Activated T-cell treated with anti-CD3 and anti-CD28 coated beads, Interleukin-2, amount 50 U/mL, for 24 hours (primary cell): Measurements from ENCODE around the gene IQUB.
"Not testable (repeated sequence)": the region's sequence is repeated elsewhere in the genome, so short reads cannot be mapped to it uniquely, and the experiment has no call there.

Experiments used
- DNase-seq: peaks from one replicate; pipeline ENCODE4 v3.0.0-alpha.2; 2020
- H3K27ac Mint-ChIP-seq: 2 replicates; pipeline ENCODE4 v1.8.0; 2020; ENCODE audit warnings: mild to moderate bottlenecking, mixed read lengths
- H3K27me3 Mint-ChIP-seq: 2 replicates; pipeline ENCODE4 v1.8.0; 2020; ENCODE audit warnings: mixed read lengths
- H3K36me3 Mint-ChIP-seq: 2 replicates; pipeline ENCODE4 v1.8.0; 2020; ENCODE audit warnings: low read depth, mixed read lengths
- H3K4me1 Mint-ChIP-seq: 2 replicates; pipeline ENCODE4 v1.8.0; 2020; ENCODE audit warnings: low read depth, mixed read lengths
- H3K4me3 Mint-ChIP-seq: 2 replicates; pipeline ENCODE4 v1.8.0; 2020; ENCODE audit warnings: mild to moderate bottlenecking, moderate library complexity, mixed read lengths
- H3K9me3 Mint-ChIP-seq: 2 replicates; pipeline ENCODE4 v1.8.0; 2020; ENCODE audit warnings: mixed read lengths

The IQUB gene

DNA sequence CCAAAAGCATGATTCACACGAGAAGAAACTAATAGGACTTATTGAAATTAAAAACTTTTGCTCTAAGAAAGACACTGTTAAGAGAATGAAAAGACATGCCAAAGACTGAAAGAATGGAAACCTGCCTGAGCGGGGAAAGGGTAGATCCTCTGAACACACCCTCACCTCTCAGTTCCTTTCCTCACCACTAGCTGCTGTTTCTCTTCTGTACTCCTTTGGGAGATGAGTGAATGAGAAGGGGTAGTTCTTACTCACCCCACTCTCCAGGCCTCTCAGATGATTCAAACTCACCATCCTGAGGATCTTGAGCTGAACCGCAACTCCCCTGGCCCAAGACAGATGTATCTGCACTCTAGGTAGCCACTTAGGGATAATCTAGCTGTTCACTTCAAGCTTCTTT lies 41.9 kb downstream of the IQUB start:
- no peak for DNase-seq
- Mint-ChIP-seq H3K27ac (no peak overlapping the region), H3K4me3 (no peak overlapping the region), H3K4me1 (peaks cover 2% of the 10 kb centered on the region), H3K9me3 (no peaks in the 10 kb centered on the region), H3K27me3 (peaks cover 11% of the 10 kb centered on the region), H3K36me3 (no peaks in the 10 kb centered on the region)

- no peak overlapping the region for H3K4me3 Mint-ChIP-seq
- H3K36me3 Mint-ChIP-seq, result no peaks in the 10 kb centered on the region
- no peak for DNase-seq
- peaks cover 24% of the 10 kb centered on the region for H3K27me3 Mint-ChIP-seq
- no peaks in the 10 kb centered on the region for H3K9me3 Mint-ChIP-seq
- H3K27ac Mint-ChIP-seq, result no peak overlapping the region
- no peaks in the 10 kb centered on the region for H3K4me1 Mint-ChIP-seq
Observed at GRCh38 chr7:123485721-123486120, 48.7 kb downstream of the IQUB start.

GRCh38 chr7:123485187-123485586 lies 49.2 kb downstream of the IQUB start:
- no peaks in the 10 kb centered on the region for H3K36me3 Mint-ChIP-seq
- H3K4me3 Mint-ChIP-seq, result no peak overlapping the region
- peaks cover 27% of the 10 kb centered on the region for H3K27me3 Mint-ChIP-seq
- no peaks in the 10 kb centered on the region for H3K9me3 Mint-ChIP-seq
- no peak overlapping the region for H3K27ac Mint-ChIP-seq
- no peaks in the 10 kb centered on the region for H3K4me1 Mint-ChIP-seq
- no peak for DNase-seq

GRCh38 chr7:123484199-123484598 lies 50.2 kb downstream of the IQUB start:
- Mint-ChIP-seq H3K9me3 (no peaks in the 10 kb centered on the region), H3K27ac (no peak overlapping the region), H3K36me3 (no peaks in the 10 kb centered on the region), H3K27me3 (peaks cover 27% of the 10 kb centered on the region), H3K4me1 (no peaks in the 10 kb centered on the region), H3K4me3 (no peak overlapping the region)
- no peak for DNase-seq

- Mint-ChIP-seq H3K27ac (no peak overlapping the region), H3K4me1 (no peaks in the 10 kb centered on the region), H3K27me3 (peaks cover 35% of the 10 kb centered on the region), H3K36me3 (no peaks in the 10 kb centered on the region), H3K4me3 (no peak overlapping the region), H3K9me3 (peaks cover 4% of the 10 kb centered on the region)
- no peak for DNase-seq
Observed at GRCh38 chr7:123480107-123480506, 54.3 kb downstream of the IQUB start.

- not testable (repeated sequence) for H3K4me1 Mint-ChIP-seq, H3K36me3 Mint-ChIP-seq, H3K4me3 Mint-ChIP-seq, H3K9me3 Mint-ChIP-seq, DNase-seq, H3K27ac Mint-ChIP-seq
- H3K27me3 Mint-ChIP-seq, result peaks cover 28% of the 10 kb centered on the region
Observed at GRCh38 chr7:123478056-123478455, 56.3 kb downstream of the IQUB start.

- no peaks in the 10 kb centered on the region for H3K36me3 Mint-ChIP-seq
Observed at GRCh38 chr7:123472750-123473445, 61.5 kb downstream of the IQUB start.

DNA sequence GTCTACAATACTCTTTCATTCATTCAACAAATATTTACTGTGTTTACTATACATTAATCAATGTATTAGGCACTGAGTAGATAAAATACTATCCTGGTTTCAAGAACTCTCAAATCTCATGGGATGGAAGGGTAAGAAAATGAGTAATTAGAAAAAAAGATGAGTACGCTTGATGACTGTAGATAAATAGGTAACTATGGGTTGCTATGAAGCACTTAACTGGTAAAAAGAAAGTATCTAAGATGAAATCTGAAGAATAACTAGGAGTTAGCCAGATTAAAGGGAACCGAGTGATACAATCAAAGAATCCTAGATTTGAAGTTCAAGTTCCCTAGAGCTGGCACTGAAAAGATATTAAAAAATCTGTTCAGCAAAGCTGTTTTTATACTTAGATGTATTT lies 62.1 kb downstream of the IQUB start:
- peaks cover 4% of the 10 kb centered on the region for H3K9me3 Mint-ChIP-seq
- no peaks in the 10 kb centered on the region for H3K4me1 Mint-ChIP-seq
- H3K36me3 Mint-ChIP-seq, result no peaks in the 10 kb centered on the region
- H3K4me3 Mint-ChIP-seq, result no peak overlapping the region
- peaks cover 12% of the 10 kb centered on the region for H3K27me3 Mint-ChIP-seq
- no peak for DNase-seq
- no peak overlapping the region for H3K27ac Mint-ChIP-seq

More at GRCh38 chr7:123472750-123473445, 61.5 kb downstream of the IQUB start:
- Mint-ChIP-seq H3K9me3 (peaks cover 4% of the 10 kb centered on the region), H3K27ac (no peak overlapping the region), H3K27me3 (peaks cover 17% of the 10 kb centered on the region), H3K4me1 (no peaks in the 10 kb centered on the region), H3K4me3 (no peak overlapping the region)
- DNase-seq, result no peak

DNA sequence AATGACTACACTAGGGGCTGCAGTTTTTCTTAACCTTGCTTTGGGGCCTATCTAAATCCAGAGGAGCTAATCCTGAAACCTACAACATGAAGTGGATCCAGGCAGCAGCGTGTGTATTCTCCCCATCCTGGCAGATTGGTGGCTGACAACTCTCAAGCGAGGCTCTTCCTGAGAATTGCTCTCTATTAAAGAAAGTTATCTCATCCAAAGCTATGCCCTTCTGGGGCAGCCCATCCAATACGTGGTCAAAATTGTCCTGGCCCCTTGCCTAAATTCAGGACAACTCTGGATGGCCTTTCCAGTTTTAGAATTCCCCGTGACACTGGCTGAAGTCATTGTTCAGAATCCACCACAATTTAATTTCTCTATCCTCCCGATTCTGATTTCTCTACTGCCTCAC lies 66.1 kb downstream of the IQUB start:
- Mint-ChIP-seq H3K27ac (no peak overlapping the region), H3K36me3 (no peaks in the 10 kb centered on the region), H3K4me3 (no peak overlapping the region), H3K9me3 (no peaks in the 10 kb centered on the region), H3K27me3 (peaks cover 10% of the 10 kb centered on the region), H3K4me1 (no peaks in the 10 kb centered on the region)
- no peak for DNase-seq

GRCh38 chr7:123463890-123464289 lies 70.5 kb downstream of the IQUB start:
- no peaks in the 10 kb centered on the region for H3K36me3 Mint-ChIP-seq

GRCh38 chr7:123460616-123461015 lies 73.8 kb downstream of the IQUB start:
- no peaks in the 10 kb centered on the region for H3K36me3 Mint-ChIP-seq
- peaks cover 10% of the 10 kb centered on the region for H3K27me3 Mint-ChIP-seq
- peaks cover 2% of the 10 kb centered on the region for H3K9me3 Mint-ChIP-seq
- DNase-seq, result no peak
- H3K4me1 Mint-ChIP-seq, result no peaks in the 10 kb centered on the region
- H3K27ac Mint-ChIP-seq, result no peak overlapping the region
- no peak overlapping the region for H3K4me3 Mint-ChIP-seq

More at GRCh38 chr7:123463890-123464289, 70.5 kb downstream of the IQUB start:
- Mint-ChIP-seq H3K27me3 (peaks cover 13% of the 10 kb centered on the region), H3K9me3 (peaks cover 2% of the 10 kb centered on the region), H3K27ac (no peak overlapping the region), H3K4me3 (no peak overlapping the region), H3K4me1 (no peaks in the 10 kb centered on the region)
- DNase-seq, result no peak

GRCh38 chr7:123455965-123456470 lies 78.4 kb downstream of the IQUB start:
- no peak for DNase-seq
- Mint-ChIP-seq H3K27ac (no peak overlapping the region), H3K4me1 (no peaks in the 10 kb centered on the region), H3K36me3 (no peaks in the 10 kb centered on the region), H3K9me3 (peaks cover 1% of the 10 kb centered on the region), H3K4me3 (no peak overlapping the region), H3K27me3 (peaks cover 6% of the 10 kb centered on the region)

GRCh38 chr7:123440101-123440548 lies 94.3 kb downstream of the IQUB start:
- no peaks in the 10 kb centered on the region for H3K9me3 Mint-ChIP-seq
- no peak overlapping the region for H3K4me3 Mint-ChIP-seq
- no peaks in the 10 kb centered on the region for H3K36me3 Mint-ChIP-seq
- H3K27ac Mint-ChIP-seq, result no peak overlapping the region
- H3K27me3 Mint-ChIP-seq, result no peaks in the 10 kb centered on the region
- no peaks in the 10 kb centered on the region for H3K4me1 Mint-ChIP-seq
- no peak for DNase-seq

DNA sequence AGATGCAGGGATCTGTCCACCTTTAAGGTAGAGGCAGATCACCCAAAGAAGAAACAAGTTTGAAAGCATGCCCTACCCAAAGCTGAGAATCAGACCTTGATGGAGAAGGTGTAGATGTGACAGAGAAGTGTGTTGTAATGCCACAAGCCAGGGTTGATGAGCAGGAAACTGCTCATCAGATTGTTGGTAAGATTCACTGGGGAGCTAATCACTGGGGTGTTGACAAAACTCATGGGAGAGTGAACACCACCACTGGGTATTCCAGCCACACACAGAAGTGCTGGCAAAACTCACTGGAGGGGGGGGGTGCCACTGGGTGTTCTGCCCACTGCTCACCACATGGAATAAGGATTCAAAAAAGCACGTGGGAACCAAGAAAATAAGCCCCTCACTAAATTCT lies 95.2 kb downstream of the IQUB start:
- Mint-ChIP-seq H3K9me3 (no peaks in the 10 kb centered on the region), H3K27ac (no peak overlapping the region), H3K4me1 (no peaks in the 10 kb centered on the region), H3K36me3 (no peaks in the 10 kb centered on the region), H3K27me3 (no peaks in the 10 kb centered on the region), H3K4me3 (no peak overlapping the region)
- no peak for DNase-seq

DNA sequence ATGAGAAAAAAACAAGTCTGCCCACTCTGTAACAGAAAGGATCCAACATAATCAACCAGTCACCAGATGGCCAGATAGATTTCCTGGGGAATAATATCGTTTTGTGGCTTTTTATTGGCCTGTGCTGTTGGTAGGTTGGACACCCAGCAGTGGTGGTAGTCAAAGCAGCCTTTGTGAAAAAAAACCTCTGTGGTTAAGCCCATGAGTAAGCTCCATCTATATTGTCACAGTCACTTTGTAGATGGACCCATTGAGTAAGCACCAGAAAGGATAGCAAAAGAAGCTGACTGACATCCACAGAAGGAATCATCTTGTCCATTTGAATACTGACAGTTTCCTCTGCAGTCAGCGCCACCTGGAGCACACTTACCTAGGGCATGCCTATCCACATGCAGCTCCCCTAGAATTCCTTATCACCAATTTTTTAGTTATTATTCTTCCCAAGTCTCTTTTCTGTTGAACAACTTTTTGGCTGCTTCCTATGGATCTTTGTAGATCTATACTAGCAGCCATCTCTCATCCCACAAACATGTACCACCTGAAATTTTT lies 96.9 kb downstream of the IQUB start:
- no peaks in the 10 kb centered on the region for H3K9me3 Mint-ChIP-seq
- no peak overlapping the region for H3K4me3 Mint-ChIP-seq
- H3K4me1 Mint-ChIP-seq, result no peaks in the 10 kb centered on the region
- no peak for DNase-seq
- no peaks in the 10 kb centered on the region for H3K27me3 Mint-ChIP-seq
- no peaks in the 10 kb centered on the region for H3K36me3 Mint-ChIP-seq
- H3K27ac Mint-ChIP-seq, result no peak overlapping the region
